HepG2 (cell line): ENCODE results near the gene EPB41. TPM values are rescaled to one million over a fixed set of nuclear protein-coding genes. Genes with fewer than 3 reads are reported as not detected.

Experiments used
- ASH2L ChIP-seq: fragments of 300-600, 200-600 bp; sonication (generic); IDR thresholded peaks from 2 replicates; pipeline ENCODE4 v1.7.0; 2017; ENCODE audit warnings: low read depth, mild to moderate bottlenecking, moderate library complexity, mixed read lengths, low read length; ENCODE audit not compliant: insufficient read length
- ATF3 ChIP-seq: sonication (generic); formaldehyde crosslinking; IDR thresholded peaks from 2 replicates; pipeline ENCODE4 v1.4.0; 2020; ENCODE audit warnings: missing genetic modification reagents
- BATF2 ChIP-seq: sonication (generic); formaldehyde crosslinking; IDR thresholded peaks from 2 replicates; pipeline ENCODE4 v1.8.0; 2022; ENCODE audit warnings: mild to moderate bottlenecking, missing genetic modification reagents, moderate library complexity
- HOMEZ ChIP-seq: IDR thresholded peaks from 2 replicates; pipeline ENCODE4 v1.6.1; 2016; ENCODE audit warnings: low read depth
- KMT2A ChIP-seq: sonication (generic); formaldehyde crosslinking; IDR thresholded peaks from 2 replicates; pipeline ENCODE4 v1.4.0; 2020; ENCODE audit warnings: missing genetic modification reagents
- KMT2B ChIP-seq: IDR thresholded peaks from 2 replicates; pipeline ENCODE4 v1.6.1; 2016; ENCODE audit warnings: missing genetic modification reagents, missing compliant biosample characterization
- MIER3 ChIP-seq: IDR thresholded peaks from 2 replicates; pipeline ENCODE4 v1.6.1; 2016; ENCODE audit warnings: missing compliant biosample characterization, borderline replicate concordance
- MNT ChIP-seq: fragments of 450-650 bp; IDR thresholded peaks from 2 replicates; pipeline ENCODE4 v1.6.1; 2016
- NFYC ChIP-seq: IDR thresholded peaks from 2 replicates; pipeline ENCODE4 v1.6.1; 2016; ENCODE audit warnings: missing genetic modification reagents, missing compliant biosample characterization
- NR3C1 ChIP-seq: sonication (generic); formaldehyde crosslinking; IDR thresholded peaks from 2 replicates; pipeline ENCODE4 v1.4.0; 2020; ENCODE audit warnings: missing genetic modification reagents
- RORA ChIP-seq: sonication (generic); formaldehyde crosslinking; IDR thresholded peaks from 2 replicates; pipeline ENCODE4 v1.5.0; 2020; ENCODE audit warnings: mild to moderate bottlenecking, missing genetic modification reagents, moderate library complexity
- SIX4 ChIP-seq: sonication (generic); formaldehyde crosslinking; IDR thresholded peaks from 2 replicates; pipeline ENCODE4 v1.4.0; 2020; ENCODE audit warnings: missing genetic modification reagents
- TEAD3 ChIP-seq: optimal IDR thresholded peaks from 2 replicates; pipeline ENCODE3; 2016; ENCODE audit warnings: borderline replicate concordance
- TEF ChIP-seq: sonication (generic); formaldehyde crosslinking; IDR thresholded peaks from 2 replicates; pipeline ENCODE4 v1.5.0; 2020; ENCODE audit warnings: missing genetic modification reagents
- ZBED4 ChIP-seq: sonication (generic); formaldehyde crosslinking; IDR thresholded peaks from 2 replicates; pipeline ENCODE4 v1.4.0; 2020; ENCODE audit warnings: missing genetic modification reagents, borderline replicate concordance
- ZNF143 ChIP-seq: sonication (generic); formaldehyde crosslinking; IDR thresholded peaks from 2 replicates; pipeline ENCODE4 v1.4.0; 2020; ENCODE audit warnings: missing genetic modification reagents
- ZNF354B ChIP-seq: sonication (generic); formaldehyde crosslinking; IDR thresholded peaks from 2 replicates; pipeline ENCODE4 v1.8.0; 2022; ENCODE audit warnings: mild to moderate bottlenecking, missing genetic modification reagents
- ZNF710 ChIP-seq: sonication (generic); formaldehyde crosslinking; IDR thresholded peaks from 2 replicates; pipeline ENCODE4 v1.5.0; 2020; ENCODE audit warnings: mild to moderate bottlenecking, missing genetic modification reagents, borderline replicate concordance
- ZNF776 ChIP-seq: sonication (generic); formaldehyde crosslinking; IDR thresholded peaks from 2 replicates; pipeline ENCODE4 v1.4.0; 2020; ENCODE audit warnings: mild to moderate bottlenecking, missing genetic modification reagents
- polyA plus RNA-seq, 8 experiments: library from polyadenylated mRNA; depleted of rRNA in 3 of 8; stranded (reverse) in 7 of 8; unstranded in 1 of 8; fragments of >200 nt; fragmentation: Illumina TruSeq in 4 of 8; extraction: Trizol in 4 of 8; gene quantifications; 2 replicates each; pipeline versions ENCODE4 v1.2.1 to v1.2.3, GENCODE V29; 2011 to 2016; ENCODE audit warnings: low read depth in 4 of 8, missing spikeins in 1 of 8, mixed read lengths in 1 of 8; ENCODE audit not compliant: insufficient read depth in 1 of 8
- total RNA-seq, 5 experiments: library from RNA; depleted of rRNA; stranded (reverse); fragments of >200 nt; fragmentation: Illumina TruSeq; extraction: Trizol; gene quantifications; 2 replicates each; pipeline ENCODE4 v1.2.3, GENCODE V29; 2016; ENCODE audit warnings: low read depth in 1 of 5

The EPB41 gene
- total and polyA plus RNA-seq, 2 of the 13 experiments (the other 11 are each of a cell fraction or from before 2014, with no cell fraction given), result 34.5 to 46.7 TPM

- no peak for TF ChIP-seq TEAD3 (CRISPR knock-in tag)
- TF ChIP-seq SIX4, result no peak
- TF ChIP-seq BATF2 (CRISPR knock-in tag), result no peak
- peak; percentile 83 for TF ChIP-seq ASH2L
- no peak for TF ChIP-seq ZNF143 (CRISPR knock-in tag)
- TF ChIP-seq ZNF354B, result no peak
- peak; percentile 83 for TF ChIP-seq NFYC (CRISPR knock-in tag)
- TF ChIP-seq TEF (CRISPR knock-in tag), result no peak
- no peak for TF ChIP-seq ATF3 (CRISPR knock-in tag)
- no peak for TF ChIP-seq KMT2A (CRISPR knock-in tag)
- no peak for TF ChIP-seq ZNF710 (CRISPR knock-in tag)
- no peak for TF ChIP-seq MNT
- no peak for TF ChIP-seq HOMEZ
- no peak for TF ChIP-seq MIER3 (CRISPR knock-in tag)
- TF ChIP-seq ZBED4 (CRISPR knock-in tag), result peak; percentile 82
- no peak for TF ChIP-seq NR3C1 (CRISPR knock-in tag)
- no peak; the same call in 1 of the 2 replicates for TF ChIP-seq ZNF776 (CRISPR knock-in tag)
- TF ChIP-seq KMT2B (CRISPR knock-in tag), result peak; percentile 6; the same call in 1 of the 2 replicates
- TF ChIP-seq RORA (CRISPR knock-in tag), result no peak
These were observed at the start of gene EPB41 (continued) for GRCh38 chr1:28914228-28915030.
